Measurements from ENCODE around the gene HMCN1. TPM values are rescaled to one million over a fixed set of nuclear protein-coding genes. Genes with fewer than 3 reads are reported as not detected.

The HMCN1 gene
- total and polyA plus RNA-seq, 12 donors, result 0.56 to 5.8 (median 2.7) TPM

- no peaks in the 10 kb centered on the region for H3K4me1 ChIP-seq (replicated peaks in 1 of 2)
- peak overlapping the region in 4 of 5 donors; percentile 22 to 61 (median 26) for H3K27ac ChIP-seq
- H3K9me3 ChIP-seq (replicated peaks in 1 of 3), result no peaks in the 10 kb centered on the region
- peak in 4 of 7 donors; percentile 13 to 54 (median 20) for DNase-seq
- no peaks in the 10 kb centered on the region for H3K36me3 ChIP-seq (replicated peaks in 1 of 2)
- H3K4me3 ChIP-seq, result peak overlapping the region in 1 of 4 donors; percentile 10
- intact Hi-C loops (cut with DNase I), result no loop called here
- WGBS, 4 donors, result 59 to 73% (median 63%) methylated on average over 8 of the region's 8 CpGs
- H3K27me3 ChIP-seq, result no peaks in the 10 kb centered on the region
- TF ChIP-seq POLR2A (IDR thresholded peaks at IDR 0.05) (no peak), CTCF (IDR thresholded peaks at IDR 0.05) (no peak)
Measured at GRCh38 chr1:185694081-185694480, 40.1 kb upstream of the HMCN1 start.

DNA sequence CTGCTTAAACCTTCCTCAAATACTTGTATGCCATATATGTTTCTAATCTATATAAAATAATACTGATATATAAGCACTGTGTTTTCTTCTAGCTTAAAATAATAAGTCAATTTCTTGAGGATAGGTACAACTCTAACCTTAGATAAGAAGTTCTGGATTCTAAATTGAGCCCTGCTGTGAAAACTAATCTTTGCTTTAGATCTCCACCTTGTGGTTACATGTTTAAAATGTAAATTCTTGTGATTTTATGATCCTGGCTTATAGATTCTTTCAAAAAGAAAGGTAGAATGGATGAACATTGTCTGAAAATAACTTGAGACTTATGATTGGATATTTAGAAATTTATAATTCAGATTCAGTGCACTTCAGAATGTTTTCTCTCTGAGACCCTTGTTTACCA is 38.9 kb upstream of the HMCN1 start:
- intact Hi-C loops (cut with DNase I), result no loop called here
- no peaks in the 10 kb centered on the region for H3K4me1 ChIP-seq (replicated peaks in 1 of 2)
- H3K9me3 ChIP-seq (replicated peaks in 1 of 3), result no peaks in the 10 kb centered on the region
- DNase-seq, result no peak
- no peak for TF ChIP-seq POLR2A (IDR thresholded peaks at IDR 0.05)
- peak in 2 of 6 experiments; percentile 21 to 27 for TF ChIP-seq CTCF (IDR thresholded peaks at IDR 0.05)
- H3K4me3 ChIP-seq, result no peak overlapping the region
- H3K27ac ChIP-seq, result no peak overlapping the region
- H3K36me3 ChIP-seq (replicated peaks in 1 of 2), result no peaks in the 10 kb centered on the region
- no peaks in the 10 kb centered on the region for H3K27me3 ChIP-seq

DNA sequence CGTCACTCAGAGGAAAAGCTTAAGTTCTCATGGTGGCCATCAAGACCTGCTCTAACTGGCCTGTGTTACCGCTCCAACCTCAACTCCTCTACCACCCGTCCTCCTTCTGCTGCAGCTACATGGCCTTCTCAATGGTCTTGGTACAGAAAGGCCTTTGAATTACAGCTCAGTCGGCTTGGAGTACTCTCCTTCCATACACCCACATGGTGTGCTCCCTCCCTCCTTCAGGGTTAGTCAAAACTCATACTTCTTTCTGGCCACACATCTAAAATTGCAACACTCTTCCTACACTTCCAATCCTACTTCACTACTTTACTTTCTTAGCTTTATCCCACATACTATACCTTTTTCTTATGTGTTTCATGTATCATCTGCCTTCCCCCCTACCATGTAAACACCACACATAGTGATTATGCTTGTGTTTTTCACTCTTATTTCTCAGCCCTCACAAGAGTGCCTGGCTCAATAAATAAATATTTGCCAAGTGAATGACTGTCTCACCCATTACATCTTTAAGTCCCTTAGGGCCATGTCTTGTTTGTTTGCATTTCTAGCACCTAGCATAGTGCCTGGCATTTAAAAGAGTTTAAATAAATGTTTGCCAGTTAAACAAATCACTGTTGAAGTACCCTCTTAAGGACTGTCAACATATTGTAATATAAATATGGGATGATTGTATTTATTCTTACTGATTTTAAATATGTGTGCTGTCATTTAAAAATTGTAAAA is 37.6 kb upstream of the HMCN1 start:
- WGBS, 4 donors, result 90 to 97% (median 91%) methylated on average over 4 of the region's 4 CpGs
- Histone ChIP-seq H3K27ac (no peak overlapping the region), H3K4me1 (replicated peaks in 1 of 2) (no peaks in the 10 kb centered on the region), H3K9me3 (replicated peaks in 1 of 3) (no peaks in the 10 kb centered on the region), H3K4me3 (no peak overlapping the region), H3K36me3 (replicated peaks in 1 of 2) (no peaks in the 10 kb centered on the region), H3K27me3 (no peaks in the 10 kb centered on the region)
- no peak for DNase-seq
- intact Hi-C loops (cut with DNase I), result no loop called here
- TF ChIP-seq CTCF (IDR thresholded peaks at IDR 0.05) (no peak), POLR2A (IDR thresholded peaks at IDR 0.05) (no peak)

DNA sequence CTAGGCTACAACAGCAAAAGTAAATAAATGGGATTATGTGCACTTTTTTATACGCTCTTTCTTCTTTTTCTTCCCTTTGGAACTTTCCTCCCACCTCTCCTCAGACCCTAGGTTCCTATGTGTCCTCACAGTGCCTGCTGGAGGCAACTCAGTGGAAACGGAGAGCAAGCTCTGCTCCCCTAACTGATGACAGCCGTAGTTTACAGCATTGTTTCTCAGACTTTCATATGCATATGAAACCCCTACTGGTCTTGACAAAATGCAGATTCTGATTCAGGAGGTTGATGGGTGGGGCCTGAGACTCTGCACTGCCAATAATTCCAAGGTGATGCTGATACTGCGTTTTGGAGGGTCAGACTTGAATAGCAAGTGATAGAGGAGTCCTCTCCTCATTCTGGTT is 34.3 kb upstream of the HMCN1 start:
- no peak overlapping the region for H3K27ac ChIP-seq
- H3K9me3 ChIP-seq (replicated peaks in 1 of 3), result no peaks in the 10 kb centered on the region
- no peaks in the 10 kb centered on the region for H3K36me3 ChIP-seq (replicated peaks in 1 of 2)
- H3K27me3 ChIP-seq, result no peaks in the 10 kb centered on the region
- intact Hi-C loops (cut with DNase I), result no loop called here
- no peak overlapping the region for H3K4me3 ChIP-seq
- TF ChIP-seq CTCF (IDR thresholded peaks at IDR 0.05) (no peak), POLR2A (IDR thresholded peaks at IDR 0.05) (no peak)
- 65 to 77% (median 70%) methylated on average over 4 of the region's 4 CpGs for WGBS, 4 donors
- DNase-seq, result no peak
- H3K4me1 ChIP-seq (replicated peaks in 1 of 2), result no peaks in the 10 kb centered on the region

All from adrenal gland (tissue), 12 donors.